ENCODE results near the gene FBXW7.
A peak's percentile ranks its signal among the peaks of the same experiment; 100 is the strongest.

FBXW7 gene

GRCh38 chr4:152572417-152573086 lies 36.7 kb upstream of the FBXW7 start:
- H3K27me3 ChIP-seq (ENCODE audit: insufficient read depth, poor library complexity, severe bottlenecking): no peaks in the 10 kb centered on the region
- no peak for TF ChIP-seq CTCF (IDR thresholded peaks at IDR 0.05; ENCODE audit: poor library complexity, severe bottlenecking)
- peak overlapping the region; percentile 56 for H3K27ac ChIP-seq (ENCODE audit: poor library complexity, severe bottlenecking)
- no peaks in the 10 kb centered on the region for H3K9me3 ChIP-seq (ENCODE audit: severe bottlenecking)
- H3K36me3 ChIP-seq (ENCODE audit: low read depth): no peaks in the 10 kb centered on the region
- H3K4me1 ChIP-seq (ENCODE audit: insufficient read depth, poor library complexity, severe bottlenecking): peaks cover 13% of the 10 kb centered on the region
- no peak overlapping the region for H3K4me3 ChIP-seq (ENCODE audit: severe bottlenecking)
- DNase-seq (ENCODE audit: low spot score) (no peak), ATAC-seq (ENCODE audit: low read depth) (peak; percentile 97)

GRCh38 chr4:152571770-152572169 lies 35.9 kb upstream of the FBXW7 start:
- ATAC-seq (ENCODE audit: low read depth): no peak
- Histone ChIP-seq H3K9me3 (ENCODE audit: severe bottlenecking) (no peaks in the 10 kb centered on the region), H3K36me3 (ENCODE audit: low read depth) (no peaks in the 10 kb centered on the region), H3K4me3 (ENCODE audit: severe bottlenecking) (no peak overlapping the region), H3K4me1 (ENCODE audit: insufficient read depth, poor library complexity, severe bottlenecking) (peaks cover 13% of the 10 kb centered on the region), H3K27me3 (ENCODE audit: insufficient read depth, poor library complexity, severe bottlenecking) (no peaks in the 10 kb centered on the region), H3K27ac (ENCODE audit: poor library complexity, severe bottlenecking) (no peak overlapping the region)
- no peak for TF ChIP-seq CTCF (IDR thresholded peaks at IDR 0.05; ENCODE audit: poor library complexity, severe bottlenecking)
- no peak for DNase-seq (ENCODE audit: low spot score)

DNA sequence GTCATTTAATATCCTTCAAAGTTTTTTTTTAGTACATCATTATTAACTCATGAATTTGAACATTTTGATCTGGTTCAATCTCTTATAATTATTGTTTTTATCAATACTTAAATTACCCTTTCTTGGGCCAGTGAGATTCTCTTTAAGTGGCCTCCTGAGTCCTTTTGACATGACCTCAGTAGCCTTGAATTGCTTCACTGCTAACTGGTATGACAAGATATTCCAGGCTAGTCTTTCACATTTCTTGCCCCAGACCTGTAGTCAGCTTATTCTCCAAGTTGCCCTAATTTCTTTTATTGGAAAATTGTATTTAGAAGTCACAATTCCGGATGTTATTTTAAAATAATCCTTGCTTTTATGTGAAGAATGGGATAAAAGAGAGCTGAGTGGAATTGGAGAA lies 35.4 kb upstream of the FBXW7 start:
- no peaks in the 10 kb centered on the region for H3K36me3 ChIP-seq (ENCODE audit: low read depth)
- H3K27ac ChIP-seq (ENCODE audit: poor library complexity, severe bottlenecking): no peak overlapping the region
- H3K4me1 ChIP-seq (ENCODE audit: insufficient read depth, poor library complexity, severe bottlenecking): peaks cover 13% of the 10 kb centered on the region
- ATAC-seq (ENCODE audit: low read depth) (no peak), DNase-seq (ENCODE audit: low spot score) (no peak)
- H3K9me3 ChIP-seq (ENCODE audit: severe bottlenecking): no peaks in the 10 kb centered on the region
- H3K27me3 ChIP-seq (ENCODE audit: insufficient read depth, poor library complexity, severe bottlenecking): no peaks in the 10 kb centered on the region
- TF ChIP-seq CTCF (IDR thresholded peaks at IDR 0.05; ENCODE audit: poor library complexity, severe bottlenecking): no peak
- no peak overlapping the region for H3K4me3 ChIP-seq (ENCODE audit: severe bottlenecking)

DNA sequence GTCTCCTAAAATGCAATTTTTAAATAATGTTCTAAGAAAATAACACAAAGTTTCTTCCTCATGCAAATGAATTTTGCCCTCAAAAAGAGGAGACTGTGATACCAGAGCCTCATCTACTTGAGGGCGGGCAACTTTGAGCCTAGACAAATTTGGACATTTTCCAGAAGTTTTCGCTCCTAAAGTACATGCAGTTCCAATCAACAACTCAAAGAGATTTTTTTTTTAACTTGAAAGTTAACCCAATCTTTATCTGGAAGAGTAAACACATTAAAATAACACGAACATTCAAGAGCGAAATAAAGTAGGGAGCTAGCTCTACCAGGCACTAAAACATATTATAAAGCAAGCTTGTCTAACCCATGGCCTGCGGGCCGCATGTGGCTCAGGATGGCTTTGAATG lies 29.4 kb upstream of the FBXW7 start:
- no peaks in the 10 kb centered on the region for H3K9me3 ChIP-seq (ENCODE audit: severe bottlenecking)
- no peak overlapping the region for H3K27ac ChIP-seq (ENCODE audit: poor library complexity, severe bottlenecking)

More for the DNA sequence above, 29.4 kb upstream of the FBXW7 start:
- H3K27me3 ChIP-seq (ENCODE audit: insufficient read depth, poor library complexity, severe bottlenecking): no peaks in the 10 kb centered on the region
- ATAC-seq (ENCODE audit: low read depth): no peak
- DNase-seq (ENCODE audit: low spot score): no peak
- TF ChIP-seq CTCF (IDR thresholded peaks at IDR 0.05; ENCODE audit: poor library complexity, severe bottlenecking): no peak
- no peak overlapping the region for H3K4me3 ChIP-seq (ENCODE audit: severe bottlenecking)
- H3K36me3 ChIP-seq (ENCODE audit: low read depth): no peaks in the 10 kb centered on the region
- no peaks in the 10 kb centered on the region for H3K4me1 ChIP-seq (ENCODE audit: insufficient read depth, poor library complexity, severe bottlenecking)

Data from RWPE2 (cell line).